HEK293 (cell line): Measurements from ENCODE around the gene C1orf167.
A peak's percentile ranks its signal among the peaks of the same experiment; 100 is the strongest.

Source experiments
- KLF16 ChIP-seq: fragments of 450-650 bp; formaldehyde crosslinking; IDR thresholded peaks from 2 replicates; pipeline ENCODE4 v1.5.1; 2017; ENCODE audit warnings: missing biosample characterization, missing genetic modification characterization
- KLF8 ChIP-seq: fragments of 450-650 bp; formaldehyde crosslinking; IDR thresholded peaks from 2 replicates; pipeline ENCODE4 v1.5.1; 2016; ENCODE audit warnings: missing biosample characterization, missing genetic modification characterization
- REST ChIP-seq: fragments of 450-650 bp; formaldehyde crosslinking; IDR thresholded peaks from 2 replicates; pipeline ENCODE4 v1.5.1; 2016; ENCODE audit warnings: missing biosample characterization, missing genetic modification characterization
- SP2 ChIP-seq: fragments of 450-650 bp; formaldehyde crosslinking; IDR thresholded peaks from 2 replicates; pipeline ENCODE4 v1.5.1; 2016; ENCODE audit warnings: missing biosample characterization, missing genetic modification characterization
- SP7 ChIP-seq: fragments of 450-650 bp; formaldehyde crosslinking; IDR thresholded peaks from 2 replicates; pipeline ENCODE4 v1.5.1; 2016; ENCODE audit warnings: missing biosample characterization, missing genetic modification characterization
- ZBTB1 ChIP-seq: fragments of 450-650 bp; formaldehyde crosslinking; IDR thresholded peaks from 2 replicates; pipeline ENCODE4 v1.5.1; 2016; ENCODE audit warnings: missing biosample characterization, missing genetic modification characterization
- ZFP69B ChIP-seq: fragments of 450-650 bp; formaldehyde crosslinking; IDR thresholded peaks from 2 replicates; pipeline ENCODE4 v1.5.1; 2016; ENCODE audit warnings: missing biosample characterization, missing genetic modification characterization
- ZNF18 ChIP-seq: fragments of 450-650 bp; formaldehyde crosslinking; IDR thresholded peaks from 2 replicates; pipeline ENCODE4 v1.5.1; 2016; ENCODE audit warnings: missing biosample characterization, missing genetic modification characterization
- ZNF530 ChIP-seq: fragments of 450-650 bp; formaldehyde crosslinking; IDR thresholded peaks from 2 replicates; pipeline ENCODE4 v1.5.1; 2016; ENCODE audit warnings: low read depth, missing biosample characterization, missing genetic modification characterization
- ZNF549 ChIP-seq: fragments of 450-650 bp; IDR thresholded peaks from 2 replicates; pipeline ENCODE4 v1.5.1; 2018; ENCODE audit warnings: missing biosample characterization, missing genetic modification characterization, mild to moderate bottlenecking, inconsistent platforms, moderate library complexity
- ZNF660 ChIP-seq: fragments of 450-650 bp; IDR thresholded peaks from 2 replicates; pipeline ENCODE4 v1.5.1; 2018; ENCODE audit warnings: missing biosample characterization, mild to moderate bottlenecking, missing genetic modification characterization
- ZNF837 ChIP-seq: fragments of 450-650 bp; formaldehyde crosslinking; IDR thresholded peaks from 2 replicates; pipeline ENCODE4 v1.5.1; 2016; ENCODE audit warnings: missing biosample characterization, missing genetic modification characterization

- TF ChIP-seq SP2 (tag by site-specific recombination) (peak; percentile 87), KLF8 (tag by site-specific recombination) (peak; percentile 76; the same call in 1 of the 2 replicates), ZNF18 (tag by site-specific recombination) (no peak), ZNF660 (tag by site-specific recombination) (no peak; the same call in 1 of the 2 replicates), REST (tag by site-specific recombination) (no peak), ZNF549 (no peak), ZNF837 (tag by site-specific recombination) (no peak), SP7 (tag by site-specific recombination) (peak; percentile 82), KLF16 (tag by site-specific recombination) (peak; percentile 86), ZFP69B (tag by site-specific recombination) (no peak), ZNF530 (tag by site-specific recombination) (no peak), ZBTB1 (tag by site-specific recombination) (no peak)
Measured at GRCh38 chr1:11735854-11736745, 25.9 kb upstream of the C1orf167 start, which contains the start of gene AGTRAP.
